GM18951 (cell line): ENCODE measurements around the gene FCN2.

Experiments
- POLR2A ChIP-seq: IDR thresholded peaks from 4 replicates; pipeline ENCODE4 v1.6.1; 2011; ENCODE audit warnings: mild to moderate bottlenecking; ENCODE audit not compliant: insufficient read length, insufficient read depth; ENCODE audit errors: extremely low read depth
- in situ Hi-C: fragments of 300-500 bp; cut with MboI; formaldehyde crosslinking; loops from one replicate; pipeline ENCODE4 v1.12.0; 2022; ENCODE audit warnings: low sequenced_read_pairs, mixed read lengths, inconsistent platforms; ENCODE audit not compliant: unreplicated experiment

Gene FCN2

DNA sequence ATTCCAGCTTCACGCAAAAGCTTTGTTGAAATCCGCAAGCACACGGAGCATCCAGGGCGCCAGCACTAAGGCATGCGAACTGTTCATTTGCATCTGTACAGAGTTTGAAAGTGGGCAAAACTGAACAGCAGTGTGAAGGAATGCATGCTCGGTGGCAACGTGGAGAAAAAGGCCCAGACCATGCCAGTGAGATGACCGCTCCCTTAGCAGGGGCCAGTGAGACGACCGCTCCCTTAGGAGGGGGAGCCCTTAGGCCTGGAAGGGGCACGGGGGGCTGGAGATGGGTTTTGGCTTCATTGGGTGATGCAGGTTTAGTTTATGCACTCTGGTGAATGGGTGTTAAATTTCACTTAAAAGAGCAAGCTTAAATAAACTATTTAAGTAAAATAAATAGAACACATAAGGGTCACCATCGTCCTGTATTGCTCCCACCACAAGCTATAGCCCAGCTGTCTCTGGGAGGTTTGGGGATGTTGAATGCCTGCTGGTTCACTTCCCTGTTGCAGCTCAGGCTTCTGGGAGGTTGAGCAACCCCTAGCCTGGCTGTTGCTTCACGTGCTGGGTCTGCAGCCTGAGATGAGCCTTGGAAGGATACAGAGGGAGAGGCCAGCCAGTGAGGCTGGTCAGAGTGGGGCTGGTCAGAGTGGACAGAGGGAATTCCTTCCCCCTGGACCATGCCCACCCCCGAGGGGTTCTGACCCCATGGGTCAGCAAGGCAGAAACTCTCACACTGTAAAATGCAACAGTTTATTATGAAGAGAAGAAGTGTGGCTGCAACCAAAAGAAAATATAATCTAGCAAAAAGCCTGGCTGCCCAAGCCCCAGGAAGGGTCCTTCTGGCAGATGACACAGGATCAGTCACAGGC lies 41.7 kb downstream of the FCN2 start:
- in situ Hi-C loops, result no loop called here
- no peak for TF ChIP-seq POLR2A

DNA sequence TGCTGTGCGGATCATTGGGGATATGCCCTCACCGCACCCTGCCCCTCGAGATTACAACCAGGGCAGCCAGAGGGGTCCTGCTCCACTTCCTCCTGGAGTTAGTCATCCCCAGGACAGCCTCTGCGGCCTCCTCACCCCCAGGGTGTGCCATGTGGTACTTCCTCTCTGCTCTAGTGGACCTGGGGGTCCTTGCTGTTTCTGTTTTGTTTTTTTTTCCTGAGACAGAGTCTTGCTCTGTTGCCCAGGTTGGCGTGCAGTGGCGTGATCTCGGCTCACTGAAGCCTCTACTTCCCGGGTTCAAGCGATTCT lies 42.3 kb downstream of the FCN2 start:
- in situ Hi-C loops, result no loop called here
- TF ChIP-seq POLR2A, result no peak

DNA sequence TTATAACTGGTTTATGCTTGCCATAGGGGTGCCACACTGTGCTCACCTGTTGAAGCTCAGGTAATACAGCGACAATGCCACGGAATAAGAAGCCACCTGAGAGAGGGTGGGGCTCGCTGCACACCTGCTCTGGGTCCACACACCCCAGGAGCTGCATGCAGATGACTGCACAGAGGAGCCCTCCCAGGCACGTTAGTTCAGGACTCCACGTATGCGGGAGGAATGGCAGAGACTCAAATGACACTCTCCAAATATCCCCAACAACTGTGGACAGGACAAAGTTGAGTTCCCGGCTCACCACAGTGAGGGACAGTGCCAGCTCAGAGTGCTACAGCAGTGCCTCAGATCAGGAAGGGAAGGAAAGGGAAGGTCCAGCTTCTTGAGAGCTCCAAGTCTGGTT lies 42.9 kb downstream of the FCN2 start:
- no peak for TF ChIP-seq POLR2A

DNA sequence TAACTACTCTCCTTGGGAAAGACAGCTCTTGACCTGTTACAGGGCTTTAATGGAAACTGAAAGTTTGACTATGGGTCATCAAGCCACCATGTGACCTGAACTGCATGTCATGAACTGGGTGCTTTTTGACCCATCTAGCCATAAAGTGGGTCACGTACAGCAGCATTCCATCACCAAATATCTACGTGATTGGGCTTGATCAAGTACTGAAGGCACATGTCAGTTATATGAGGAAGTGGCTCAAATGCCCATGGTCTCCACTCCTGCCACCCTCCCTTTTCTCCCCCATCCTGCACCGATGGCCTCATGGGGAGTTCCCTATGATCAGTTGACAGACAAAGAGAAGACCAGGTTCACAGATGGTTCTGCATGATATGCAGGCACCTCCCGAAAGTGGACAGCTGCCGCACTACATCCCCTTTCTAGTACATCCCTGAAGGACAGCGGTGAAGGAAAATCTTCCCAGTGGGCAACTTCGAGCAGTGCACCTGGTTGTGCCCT lies 44.5 kb downstream of the FCN2 start:
- in situ Hi-C loops, result no loop called here
- no peak for TF ChIP-seq POLR2A

More for the DNA sequence above, 42.9 kb downstream of the FCN2 start:
- in situ Hi-C loops, result no loop called here

DNA sequence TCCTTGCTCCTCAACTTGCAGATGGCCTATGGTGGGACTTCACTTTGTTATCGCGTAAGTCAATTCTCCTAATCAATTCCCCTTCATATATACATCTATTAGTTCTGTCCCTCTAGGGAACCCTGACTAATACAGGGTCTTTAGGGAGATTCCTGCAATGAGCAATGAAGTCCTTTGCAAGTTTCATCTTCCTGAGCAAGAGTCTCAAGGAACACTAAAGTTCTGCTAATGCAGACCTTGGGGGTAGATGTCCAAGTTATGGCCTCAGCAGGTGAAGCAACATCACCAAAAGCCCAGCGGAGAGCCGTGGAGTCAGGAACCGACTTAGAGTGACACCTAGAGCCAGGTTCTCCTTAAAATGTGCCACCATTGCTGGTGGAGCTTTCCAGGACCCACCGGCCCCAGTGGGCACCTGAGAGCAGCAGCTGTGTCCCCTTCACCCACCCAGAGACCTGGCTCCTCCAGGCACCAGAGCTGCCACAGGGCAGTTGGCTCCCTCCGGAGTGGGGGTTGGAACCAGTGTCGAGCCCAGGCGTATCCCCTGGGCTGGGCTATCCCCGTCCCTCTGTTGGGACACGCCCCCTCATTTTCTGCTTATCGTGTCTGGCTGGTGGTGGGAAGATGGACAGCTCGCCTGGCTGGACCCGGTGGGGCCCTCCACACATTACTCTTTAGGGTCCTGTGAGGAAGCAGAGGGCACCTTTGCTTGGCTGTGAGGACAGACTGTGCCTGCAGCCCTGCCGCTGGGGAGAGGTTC lies 48.0 kb downstream of the FCN2 start:
- no peak for TF ChIP-seq POLR2A
- in situ Hi-C loops, result no loop called here

DNA sequence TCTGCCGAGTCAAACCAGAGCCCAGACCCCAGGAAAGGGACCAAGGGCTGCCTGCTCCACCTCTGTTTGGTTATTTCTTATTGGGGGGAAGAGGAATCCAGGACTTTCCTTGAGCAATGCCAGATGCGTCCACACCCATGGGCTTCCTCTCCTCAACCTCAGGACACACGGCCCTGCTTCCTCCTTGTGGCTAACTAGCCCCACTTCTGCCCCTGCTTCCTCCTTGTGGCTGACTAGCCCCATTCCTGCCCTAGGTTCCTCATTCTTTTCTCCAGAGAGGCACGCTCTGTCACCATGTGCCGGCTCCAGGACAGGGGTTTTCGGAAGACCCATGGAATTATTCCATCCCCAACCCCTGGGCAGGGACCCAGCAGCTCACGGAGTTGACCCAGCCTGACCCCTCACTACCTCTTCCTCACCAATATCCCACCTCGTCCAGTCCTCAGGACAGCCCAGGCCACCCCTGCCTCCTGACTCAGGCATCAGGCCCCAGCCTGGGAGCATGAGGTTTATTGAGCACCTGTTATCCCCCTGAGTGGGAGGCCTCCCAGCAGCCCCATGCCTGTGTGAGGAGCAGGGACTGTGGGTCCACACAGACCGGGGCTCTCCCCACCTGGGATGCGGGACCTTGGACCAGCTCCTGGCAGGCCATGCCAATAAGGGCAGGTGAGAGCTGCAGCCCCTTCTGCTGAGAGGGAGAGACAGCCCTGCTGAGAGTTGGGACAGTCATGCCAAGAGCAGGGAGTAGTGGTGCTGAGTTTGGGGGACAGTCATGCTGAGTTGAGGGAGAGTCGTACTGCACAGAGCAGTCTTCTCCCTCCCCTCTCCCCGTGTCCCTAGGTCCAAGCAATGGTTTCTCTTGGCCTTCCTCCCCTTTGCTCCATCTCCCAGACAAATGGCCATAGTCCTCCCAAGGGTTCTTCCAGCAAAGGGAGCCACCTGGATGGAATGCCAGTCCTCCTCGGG lies 48.9 kb downstream of the FCN2 start:
- TF ChIP-seq POLR2A, result no peak
- in situ Hi-C loops, result no loop called here

DNA sequence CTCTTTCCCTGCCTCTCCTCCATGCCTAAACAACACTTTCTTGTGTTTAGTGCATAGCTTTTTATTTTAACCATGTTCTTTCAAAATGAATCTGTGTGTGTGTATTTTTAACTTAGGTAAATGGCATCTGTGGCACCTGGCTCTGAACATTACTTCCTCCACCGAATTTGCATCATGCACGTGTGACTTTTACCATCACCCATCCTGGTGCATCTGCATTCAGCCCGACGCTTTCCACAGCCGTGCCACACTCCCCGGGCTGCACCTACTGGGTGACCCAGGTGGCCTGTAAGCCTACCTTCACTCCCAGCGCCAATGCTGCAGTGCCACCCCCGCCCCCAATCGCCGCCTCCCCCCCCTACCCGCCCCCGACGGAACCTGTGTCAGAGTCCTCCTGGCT lies 49.8 kb downstream of the FCN2 start:
- in situ Hi-C loops, result no loop called here
- TF ChIP-seq POLR2A, result peak; percentile 40

DNA sequence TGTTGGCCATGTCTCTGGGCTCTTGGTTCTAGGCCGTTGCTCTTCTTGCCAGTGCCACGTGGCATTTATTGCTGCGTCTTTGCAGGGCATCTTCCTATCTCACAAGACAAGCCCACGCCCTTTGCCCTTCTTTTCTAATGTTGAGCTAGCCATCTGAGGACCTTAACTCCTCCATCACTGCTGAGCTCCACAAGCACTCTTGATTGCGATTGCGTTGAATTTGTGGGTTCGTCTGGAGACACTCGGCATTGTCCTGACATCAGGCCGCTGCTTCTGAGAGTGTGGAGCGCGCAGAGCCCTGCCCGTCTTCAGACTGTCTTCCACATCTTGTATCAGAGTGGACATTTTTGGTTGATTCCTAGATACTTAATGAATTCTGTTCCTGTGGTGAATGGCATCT lies 51.6 kb downstream of the FCN2 start:
- no peak for TF ChIP-seq POLR2A
- in situ Hi-C loops, result no loop called here

DNA sequence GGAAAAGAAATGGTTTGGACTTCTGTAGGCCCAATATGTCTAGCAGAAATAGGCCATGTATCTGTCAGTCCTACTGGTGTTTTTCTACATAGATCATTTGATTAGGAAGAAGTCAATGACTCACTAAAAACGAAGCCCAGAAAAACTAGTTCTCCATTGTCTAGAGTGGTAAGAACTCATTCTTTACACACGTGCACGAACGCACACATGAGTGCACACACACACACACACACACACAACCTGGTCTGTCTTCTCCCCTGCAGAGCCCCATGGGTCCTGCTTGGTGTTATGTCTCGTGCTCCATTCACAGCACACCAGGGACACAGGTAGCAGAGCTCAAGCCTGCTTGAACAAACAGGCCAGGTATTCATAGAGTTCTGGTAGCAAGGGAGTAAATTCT lies 52.0 kb downstream of the FCN2 start:
- TF ChIP-seq POLR2A, result no peak
- in situ Hi-C loops, result no loop called here

DNA sequence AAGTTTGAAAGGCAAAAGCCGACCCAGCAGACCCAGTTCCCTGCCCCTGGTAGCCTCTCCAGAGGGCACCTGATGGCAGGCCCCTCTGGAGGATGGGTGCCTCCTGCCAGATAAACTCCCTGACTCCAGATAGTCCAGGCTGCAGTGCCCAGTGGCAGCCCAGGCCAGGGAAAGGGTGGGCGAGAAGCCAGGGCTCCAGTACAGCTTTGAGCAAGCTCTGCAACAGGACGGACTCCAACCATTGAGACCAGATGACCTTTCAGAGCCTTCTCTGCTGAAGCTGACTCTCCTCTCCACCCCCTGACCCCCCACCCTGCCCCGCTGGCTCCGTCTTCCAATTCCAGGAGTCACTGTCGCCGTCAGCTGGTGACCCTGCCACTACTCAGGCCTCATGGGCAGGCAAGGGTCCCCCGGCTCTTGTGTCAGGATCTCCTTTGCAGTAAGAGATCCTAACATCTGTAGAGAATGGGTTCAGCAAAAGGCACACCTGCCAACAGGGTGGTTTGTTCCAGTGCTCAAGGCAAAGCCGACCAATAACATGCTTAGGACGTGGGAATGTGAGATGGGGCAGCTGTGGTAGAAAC lies 52.6 kb downstream of the FCN2 start:
- in situ Hi-C loops, result no loop called here
- no peak for TF ChIP-seq POLR2A

DNA sequence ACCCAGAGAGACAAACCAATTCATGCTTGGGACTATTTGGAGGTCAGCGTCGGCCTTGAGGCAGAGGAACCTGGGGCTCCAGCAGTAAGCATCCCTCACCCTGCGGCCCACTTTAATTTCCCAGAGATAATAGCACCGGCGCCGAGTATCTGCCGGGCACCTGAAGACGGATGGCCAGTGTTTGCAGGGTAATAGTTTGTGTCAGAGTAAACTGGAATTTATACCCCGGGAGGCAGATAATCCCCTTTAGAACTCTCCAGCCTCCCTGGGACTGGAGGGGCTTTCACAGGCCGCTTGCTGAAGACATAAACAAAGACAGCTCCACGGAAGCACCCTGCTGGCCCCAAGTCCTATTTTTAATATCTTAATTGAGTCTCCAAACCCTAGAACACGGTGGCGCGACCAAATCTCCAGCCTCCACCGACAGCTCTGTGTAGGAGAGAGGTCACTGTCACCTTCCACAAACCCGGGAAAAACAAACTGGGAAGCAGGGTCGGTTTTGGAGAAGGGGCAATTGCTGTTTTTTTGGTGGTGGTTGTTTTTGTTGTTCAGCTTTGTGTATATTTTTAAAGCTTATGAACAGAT lies 54.5 kb downstream of the FCN2 start:
- in situ Hi-C loops, result no loop called here
- no peak for TF ChIP-seq POLR2A

DNA sequence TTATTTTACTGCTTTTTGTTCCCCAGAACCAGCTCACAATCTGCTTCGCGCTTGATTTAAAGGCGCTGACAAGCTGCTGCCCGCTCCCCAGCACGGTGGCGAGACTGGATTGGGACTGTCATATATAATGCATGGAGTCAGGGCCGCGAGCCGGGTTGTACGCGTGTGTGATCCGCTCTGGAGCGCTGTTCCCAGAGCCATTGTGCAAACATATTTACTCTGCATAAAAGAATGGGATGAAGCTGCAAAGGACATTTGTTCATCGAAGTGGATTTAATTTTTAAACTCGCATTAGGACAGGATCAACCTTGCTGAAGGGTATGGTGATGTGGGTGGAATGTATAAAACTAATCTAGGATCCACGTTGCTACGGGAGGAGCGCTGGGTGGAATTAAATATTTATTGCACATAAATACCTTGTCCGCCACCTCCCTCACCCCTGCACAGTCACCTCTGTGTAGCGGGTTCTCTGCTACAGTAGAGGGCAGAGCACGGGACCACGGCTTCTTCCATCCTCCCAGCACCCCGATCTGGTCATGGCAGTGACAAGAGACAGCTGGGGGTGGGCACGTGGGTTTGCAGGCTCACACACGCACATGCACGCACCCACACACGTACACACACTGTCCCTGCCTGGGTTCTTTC lies 55.2 kb downstream of the FCN2 start:
- in situ Hi-C loops, result no loop called here
- no peak for TF ChIP-seq POLR2A
